Stimulated activated CD4-positive, alpha-beta T cell treated with anti-CD3 and anti-CD28 coated beads, Interleukin-15, amount 100 ng/mL, for 1 hour (primary cell): Measurements from ENCODE around the gene NELFCD.
"Not testable (repeated sequence)": the region's sequence is repeated elsewhere in the genome, so short reads cannot be mapped to it uniquely, and the experiment has no call there.

Experiments
- DNase-seq, 2 donors: peaks; one replicate each; pipeline ENCODE4 v3.0.0-alpha.2; 2020; ENCODE audit warnings: low read depth in 1 of 2, low spot score in 1 of 2

Gene NELFCD

GRCh38 chr20:59007665-59008511 is 26.8 kb downstream of the NELFCD start:
- no peak for DNase-seq

DNA sequence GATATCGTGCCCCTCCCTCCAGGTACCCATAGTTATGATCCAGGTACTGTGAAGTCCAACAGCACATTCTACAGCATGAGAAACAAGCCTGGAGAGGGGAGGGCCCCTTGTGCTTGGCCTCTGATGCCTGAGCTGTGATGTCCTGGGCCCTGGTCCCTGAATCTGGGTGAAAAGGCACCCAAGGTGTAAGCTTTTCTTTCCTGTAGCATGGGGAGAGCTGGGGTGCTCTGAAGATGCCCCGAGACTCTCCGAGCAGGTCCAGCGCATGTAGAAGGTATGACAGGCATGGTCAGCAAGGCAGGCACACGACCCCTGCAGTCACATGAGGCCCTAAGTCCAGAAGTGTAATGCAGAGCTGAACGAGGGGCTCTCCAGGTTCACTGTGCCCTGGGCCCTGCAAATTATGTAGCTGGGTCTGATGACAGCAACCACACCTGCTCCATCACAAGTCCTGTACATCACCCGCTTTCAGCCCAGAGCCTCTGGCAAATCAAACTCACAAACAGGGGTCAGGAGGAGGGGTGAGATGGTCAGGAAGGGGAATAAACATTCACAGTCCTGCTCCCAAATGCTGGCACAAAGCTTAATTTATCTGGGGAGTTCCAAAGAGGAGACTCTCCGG is 27.8 kb downstream of the NELFCD start:
- DNase-seq: no peak

GRCh38 chr20:59010321-59010994 is 29.4 kb downstream of the NELFCD start:
- DNase-seq: no peak

- DNase-seq: no peak
Observed at GRCh38 chr20:59010995-59011873, 30.2 kb downstream of the NELFCD start.

DNA sequence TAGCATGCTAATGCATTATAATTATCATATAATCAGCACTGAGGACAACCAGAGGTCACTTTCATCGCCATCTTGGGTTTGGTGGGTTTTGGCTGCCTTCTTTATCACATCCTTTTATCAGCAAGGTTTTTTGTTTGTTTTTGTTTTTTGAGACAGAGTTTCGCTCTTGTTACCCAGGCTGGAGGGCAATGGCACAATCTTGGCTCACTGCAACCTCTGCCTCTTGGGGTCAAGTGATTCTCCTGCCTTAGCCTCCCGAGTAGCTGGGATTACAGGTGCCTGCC is 30.8 kb downstream of the NELFCD start:
- DNase-seq: not testable (repeated sequence)

DNA sequence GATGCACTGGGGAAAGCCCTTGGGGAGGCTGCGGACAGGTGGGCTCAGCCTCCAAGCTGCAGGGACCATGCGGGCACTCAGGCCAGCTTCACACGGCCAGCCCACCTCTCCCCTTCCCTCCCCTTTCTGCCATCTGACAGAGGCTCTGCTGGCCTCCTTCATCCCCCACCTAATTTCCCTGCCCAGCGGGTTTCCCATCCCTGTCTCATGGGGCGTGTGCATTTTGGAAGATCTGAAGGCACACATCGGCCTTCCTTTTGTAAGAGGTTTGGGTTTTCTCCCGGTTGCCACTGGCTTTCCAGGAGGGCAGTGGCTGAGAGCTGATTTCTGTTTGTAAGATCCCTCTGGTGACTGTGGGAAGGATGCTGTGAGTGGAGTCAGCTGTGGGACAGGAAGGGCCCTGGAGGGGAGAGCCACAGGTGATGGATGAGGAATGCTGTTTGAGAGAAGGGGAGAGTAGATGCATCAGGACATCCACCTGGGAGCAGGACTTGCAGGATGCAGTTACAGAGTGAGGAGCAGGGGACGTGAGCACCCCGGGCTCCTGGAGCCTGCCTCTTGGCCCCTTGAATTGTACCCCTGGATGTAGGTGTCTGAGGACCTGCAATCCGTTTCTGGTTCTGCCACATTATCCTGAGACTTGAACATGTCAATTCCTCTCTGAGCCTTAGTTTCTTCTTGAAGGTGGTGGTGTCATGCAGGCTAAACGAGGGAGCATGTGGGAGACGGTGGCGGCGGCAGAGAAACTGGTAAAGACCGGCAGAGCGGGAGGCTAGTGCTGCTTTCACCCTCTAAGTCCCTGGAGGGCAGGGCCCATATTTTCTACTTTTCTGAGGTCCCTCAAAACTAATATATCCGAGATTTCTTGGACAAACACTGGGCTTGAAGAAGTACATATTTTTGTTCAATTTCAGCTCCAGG is 32.2 kb downstream of the NELFCD start:
- no peak for DNase-seq

GRCh38 chr20:59013959-59014608 is 33.0 kb downstream of the NELFCD start:
- no peak for DNase-seq

DNA sequence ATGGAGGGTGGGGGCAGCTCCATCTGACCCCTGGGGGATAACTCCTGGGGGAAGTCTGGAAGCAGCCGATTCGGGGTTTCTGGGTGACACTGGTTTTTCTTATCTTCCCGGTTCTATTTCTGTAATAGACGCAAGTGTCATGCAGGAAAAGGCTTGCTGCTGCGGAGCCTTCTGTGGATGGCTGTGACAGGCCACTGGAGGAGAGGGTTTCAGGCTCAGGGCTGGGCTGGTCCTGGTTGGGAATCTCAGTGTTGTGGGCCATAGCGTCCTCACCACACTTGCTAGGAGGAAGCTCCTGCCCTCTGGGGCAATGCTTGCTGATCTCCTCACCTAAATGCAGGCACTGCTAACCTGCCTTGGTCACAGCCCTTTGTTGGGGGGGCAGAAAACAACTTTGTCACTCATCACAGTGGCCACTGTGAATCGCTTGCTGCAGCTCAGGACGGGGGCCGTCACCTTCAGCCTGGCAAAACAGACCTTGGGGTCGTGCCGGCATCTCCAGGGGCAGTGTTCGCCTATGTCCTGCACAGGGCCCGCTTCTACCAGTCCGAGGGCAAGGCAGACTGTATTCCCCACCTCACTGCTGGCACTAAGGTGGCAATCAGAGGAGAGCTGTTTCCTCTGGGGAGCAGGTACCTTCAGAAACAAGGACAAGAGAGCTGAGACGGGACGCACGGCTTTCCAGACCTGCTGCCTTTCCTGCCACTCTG is 33.8 kb downstream of the NELFCD start:
- no peak for DNase-seq

DNA sequence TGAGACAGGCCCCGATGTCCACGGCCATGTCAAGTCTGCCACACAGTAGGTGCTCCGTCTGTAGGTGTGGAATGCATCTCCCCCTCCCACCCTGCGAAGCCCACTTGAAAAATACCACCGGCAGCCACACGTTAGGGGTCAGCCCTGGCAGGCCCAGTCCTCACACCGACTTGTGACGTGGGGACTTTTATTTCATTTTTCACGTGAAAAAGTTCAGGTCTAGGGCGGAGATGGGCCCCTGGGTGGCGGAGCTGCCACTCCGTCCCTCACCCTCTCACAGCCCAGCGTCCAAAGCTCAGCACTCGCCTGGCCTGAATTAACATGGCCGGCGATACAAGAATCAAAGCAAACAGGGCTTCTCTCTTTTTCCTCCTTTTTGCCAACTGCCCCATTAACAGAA is 34.4 kb downstream of the NELFCD start:
- no peak for DNase-seq

GRCh38 chr20:59015812-59016711 is 35.0 kb downstream of the NELFCD start:
- DNase-seq: no peak

DNA sequence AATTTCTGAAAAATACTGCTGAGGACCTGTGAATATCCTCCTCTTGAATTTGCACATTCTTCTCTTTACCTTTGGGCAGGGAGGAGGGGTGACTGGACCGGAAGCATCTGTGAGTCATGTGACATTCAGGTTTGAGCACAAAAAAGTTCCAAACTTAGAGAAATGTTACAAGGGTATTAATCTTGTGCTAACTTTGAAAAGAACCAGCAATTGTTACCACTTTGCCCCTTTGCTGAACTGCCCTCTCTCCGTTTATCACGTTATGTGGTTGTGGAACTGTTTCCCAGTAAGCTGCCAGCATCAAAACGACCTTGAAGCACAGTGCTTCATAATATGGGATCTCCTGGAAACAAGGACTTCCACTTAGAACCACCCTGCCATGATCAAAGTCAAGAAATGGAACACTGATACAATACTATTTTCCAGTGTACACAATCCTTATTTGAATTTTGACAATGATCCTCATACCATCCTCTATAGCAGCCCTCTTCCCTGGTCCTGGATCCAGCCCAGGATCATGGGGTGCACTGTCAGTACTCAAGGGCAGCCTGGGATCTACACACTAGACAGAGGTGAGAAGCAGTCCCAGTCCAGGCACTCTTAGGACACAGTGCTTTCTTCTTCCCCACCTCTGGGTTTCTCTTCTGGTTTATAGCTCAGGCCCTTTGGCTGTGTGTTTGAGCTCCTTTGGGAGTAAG is 35.9 kb downstream of the NELFCD start:
- DNase-seq: no peak

- DNase-seq: no peak
Observed at GRCh38 chr20:59017493-59018231, 36.6 kb downstream of the NELFCD start.

- DNase-seq: no peak
Observed at GRCh38 chr20:59018817-59019216, 37.8 kb downstream of the NELFCD start.

DNA sequence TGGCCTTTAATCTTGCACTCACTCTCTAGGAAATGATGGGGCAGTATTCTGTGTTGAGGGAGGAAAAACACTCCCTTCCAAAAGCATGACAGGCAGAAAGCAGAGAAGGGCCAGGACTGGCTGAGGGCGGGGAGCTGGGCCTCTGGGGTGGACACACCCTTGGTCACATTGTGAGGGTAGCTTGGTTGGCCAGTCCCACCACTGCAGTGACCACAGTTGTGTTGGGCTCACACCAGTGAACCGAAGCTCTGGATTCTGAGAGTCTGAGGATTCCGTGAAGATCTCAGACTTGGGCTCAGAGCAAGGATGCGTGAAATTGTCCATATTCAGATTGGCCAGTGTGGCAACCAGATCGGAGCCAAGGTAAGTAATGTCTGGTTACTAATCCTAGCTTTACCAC is 38.2 kb downstream of the NELFCD start, which contains the start of gene TUBB1:
Gene TUBB1, plus strand, starts transcription at position 213 of the 400 bp plus-strand sequence. Its CDS starts 94 bp downstream, at position 307.
- no peak for DNase-seq

DNA sequence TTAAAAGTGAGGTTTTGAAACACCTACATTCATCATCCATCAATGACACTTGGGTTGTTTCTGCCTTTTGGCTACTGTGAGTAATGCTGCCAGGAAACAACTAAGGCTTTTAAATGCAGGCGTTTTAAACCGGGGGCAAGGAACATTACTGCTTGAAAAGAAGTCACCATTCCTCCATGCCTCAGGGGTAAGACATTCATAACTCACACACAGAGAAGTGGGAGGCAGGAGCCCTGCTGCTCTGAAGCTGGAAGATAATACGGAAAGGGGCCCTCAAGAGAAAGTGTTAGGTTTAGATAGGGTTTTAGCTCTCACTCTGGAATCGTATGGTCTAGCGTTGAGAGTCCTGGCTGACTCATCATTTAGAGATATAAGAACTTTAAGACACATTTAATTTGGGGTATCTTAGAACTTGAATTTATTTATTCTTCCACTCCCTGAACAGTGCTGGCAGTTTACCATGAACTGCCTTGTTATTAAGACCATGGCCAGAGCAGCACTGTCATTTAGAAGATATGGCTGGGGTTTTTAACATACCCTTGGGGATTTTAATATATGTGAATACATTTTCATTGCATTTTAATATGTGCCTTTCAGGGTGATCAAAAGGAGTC is 40.0 kb downstream of the NELFCD start:
- DNase-seq: no peak

- DNase-seq: no peak
Observed at GRCh38 chr20:59022754-59023153, 41.7 kb downstream of the NELFCD start.
